ENCODE measurements around the gene ATP6V0E2.

DNA sequence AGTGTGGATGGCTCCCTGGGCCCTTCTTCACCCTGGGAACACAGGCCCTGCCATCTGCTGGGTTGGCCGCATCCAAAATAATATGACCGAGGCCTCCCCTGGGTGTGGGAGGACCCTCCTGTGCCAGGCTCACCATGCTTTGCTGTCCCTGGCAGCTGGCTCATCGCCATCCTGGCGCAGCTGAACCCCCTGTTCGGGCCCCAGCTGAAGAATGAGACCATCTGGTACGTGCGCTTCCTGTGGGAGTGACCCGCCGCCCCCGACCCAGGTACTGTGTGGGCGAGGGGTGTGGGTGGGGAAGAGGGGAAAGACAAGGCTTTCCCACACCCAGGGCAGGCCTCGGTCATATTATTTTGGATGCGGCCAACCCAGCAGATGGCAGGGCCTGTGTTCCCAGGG is 4.8 kb downstream of the ATP6V0E2 start:
- TF ChIP-seq, protein P1, sequence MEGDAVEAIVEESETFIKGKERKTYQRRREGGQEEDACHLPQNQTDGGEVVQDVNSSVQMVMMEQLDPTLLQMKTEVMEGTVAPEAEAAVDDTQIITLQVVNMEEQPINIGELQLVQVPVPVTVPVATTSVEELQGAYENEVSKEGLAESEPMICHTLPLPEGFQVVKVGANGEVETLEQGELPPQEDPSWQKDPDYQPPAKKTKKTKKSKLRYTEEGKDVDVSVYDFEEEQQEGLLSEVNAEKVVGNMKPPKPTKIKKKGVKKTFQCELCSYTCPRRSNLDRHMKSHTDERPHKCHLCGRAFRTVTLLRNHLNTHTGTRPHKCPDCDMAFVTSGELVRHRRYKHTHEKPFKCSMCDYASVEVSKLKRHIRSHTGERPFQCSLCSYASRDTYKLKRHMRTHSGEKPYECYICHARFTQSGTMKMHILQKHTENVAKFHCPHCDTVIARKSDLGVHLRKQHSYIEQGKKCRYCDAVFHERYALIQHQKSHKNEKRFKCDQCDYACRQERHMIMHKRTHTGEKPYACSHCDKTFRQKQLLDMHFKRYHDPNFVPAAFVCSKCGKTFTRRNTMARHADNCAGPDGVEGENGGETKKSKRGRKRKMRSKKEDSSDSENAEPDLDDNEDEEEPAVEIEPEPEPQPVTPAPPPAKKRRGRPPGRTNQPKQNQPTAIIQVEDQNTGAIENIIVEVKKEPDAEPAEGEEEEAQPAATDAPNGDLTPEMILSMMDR (IDR thresholded peaks at IDR 0.05; ENCODE audit: low read depth, low read length), result no peak
- TF ChIP-seq POLR2A (IDR thresholded peaks at IDR 0.05; ENCODE audit: extremely low read depth, insufficient read length), result no peak
- TF ChIP-seq, protein P2, sequence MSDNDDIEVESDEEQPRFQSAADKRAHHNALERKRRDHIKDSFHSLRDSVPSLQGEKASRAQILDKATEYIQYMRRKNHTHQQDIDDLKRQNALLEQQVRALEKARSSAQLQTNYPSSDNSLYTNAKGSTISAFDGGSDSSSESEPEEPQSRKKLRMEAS (IDR thresholded peaks at IDR 0.05; ENCODE audit: low read depth, low read length), result no peak
